GM19395 (cell line): ENCODE data around the gene DDAH2.

ENCODE experiments used
- ATAC-seq: cut with Tn5 transposase; IDR thresholded peaks from one replicate; pipeline ENCODE4 v1.9.1; 2021; ENCODE audit warnings: mild to moderate bottlenecking, moderate library complexity; ENCODE audit not compliant: unreplicated experiment

The DDAH2 gene

DNA sequence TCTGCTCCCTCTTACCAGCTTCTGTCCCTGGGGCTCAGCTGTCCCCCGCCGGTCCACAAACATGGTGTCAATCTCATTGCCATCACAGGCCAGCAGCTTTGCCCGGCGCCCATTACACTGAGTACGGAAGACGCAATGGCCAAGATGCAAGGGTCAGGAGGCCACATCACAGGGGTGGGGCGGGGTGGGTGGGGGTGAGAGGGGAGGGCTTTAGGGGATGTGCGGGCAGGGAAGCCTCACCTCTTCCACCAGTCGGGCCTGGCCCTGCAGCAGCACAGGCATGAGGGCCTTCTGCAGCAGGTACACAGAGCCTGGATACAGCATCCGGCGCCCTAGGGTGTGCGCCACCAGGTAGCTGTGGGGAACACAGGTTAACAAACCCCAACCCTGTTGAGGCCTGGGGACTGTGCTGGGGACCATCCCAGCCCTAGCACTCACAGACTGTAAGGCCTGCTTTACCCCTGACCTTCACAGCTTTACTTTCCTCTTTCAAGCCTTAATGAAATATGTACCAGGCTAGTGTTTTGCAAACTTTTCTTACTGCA is 37.5 kb downstream of the DDAH2 start:
- no peak for ATAC-seq

DNA sequence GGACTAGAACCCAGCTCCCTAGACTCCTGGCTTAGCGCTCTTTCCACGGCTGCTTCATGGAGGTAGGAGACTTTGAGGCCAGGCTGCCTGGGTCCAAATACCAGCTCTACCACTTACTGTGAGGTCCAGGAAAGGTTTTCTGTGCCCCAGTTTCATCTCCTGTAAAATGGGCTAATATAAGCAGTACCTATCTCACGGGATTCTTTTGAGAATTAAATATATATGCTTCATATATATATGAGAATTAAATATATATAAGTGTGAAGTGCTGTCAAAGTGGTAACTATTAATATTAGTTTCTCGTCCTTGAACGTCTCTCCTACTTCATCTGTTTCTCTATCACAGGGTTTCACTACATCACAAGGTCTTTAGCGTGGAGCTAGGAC is 38.0 kb downstream of the DDAH2 start:
- ATAC-seq, result no peak

DNA sequence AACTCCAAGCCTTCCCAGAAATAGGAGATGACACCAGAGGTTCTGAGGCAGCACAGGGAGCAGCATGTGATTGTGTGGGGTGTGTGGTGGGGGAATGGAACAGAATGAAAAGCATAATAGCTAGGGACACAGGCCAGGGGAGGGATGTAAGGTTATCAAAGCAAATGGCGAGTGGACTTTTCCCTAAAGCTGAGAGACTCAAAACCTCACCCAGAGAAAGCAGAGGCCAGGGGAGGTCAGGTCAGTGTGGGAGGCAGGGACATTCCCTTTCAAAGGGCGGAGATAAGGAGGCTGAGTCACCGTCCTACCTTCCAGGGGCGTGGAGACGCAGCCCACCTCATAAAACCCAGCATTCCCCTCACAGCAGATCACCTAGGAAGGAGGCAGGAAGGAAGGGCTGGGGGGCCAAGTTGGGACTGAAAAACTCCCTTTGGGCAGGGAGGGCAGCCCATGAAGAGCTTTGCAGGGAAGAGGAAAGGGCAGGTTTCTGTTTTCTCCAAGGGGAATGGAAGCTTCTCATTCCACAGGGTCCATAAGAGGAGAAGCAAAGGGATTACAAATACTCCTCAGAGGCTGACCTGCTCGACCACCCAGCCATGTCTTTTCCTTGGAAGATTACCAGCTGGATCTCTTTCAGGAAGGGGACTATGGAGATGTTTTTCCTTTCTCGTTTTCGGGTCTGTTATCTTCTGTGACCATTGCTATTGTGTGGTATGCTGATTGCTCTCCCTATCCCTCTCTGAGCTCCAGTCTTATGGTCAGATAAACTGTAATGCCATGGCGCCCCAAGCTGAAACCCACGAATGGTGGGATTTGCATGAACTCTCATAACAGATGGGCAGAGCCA is 38.6 kb downstream of the DDAH2 start:
- no peak for ATAC-seq

DNA sequence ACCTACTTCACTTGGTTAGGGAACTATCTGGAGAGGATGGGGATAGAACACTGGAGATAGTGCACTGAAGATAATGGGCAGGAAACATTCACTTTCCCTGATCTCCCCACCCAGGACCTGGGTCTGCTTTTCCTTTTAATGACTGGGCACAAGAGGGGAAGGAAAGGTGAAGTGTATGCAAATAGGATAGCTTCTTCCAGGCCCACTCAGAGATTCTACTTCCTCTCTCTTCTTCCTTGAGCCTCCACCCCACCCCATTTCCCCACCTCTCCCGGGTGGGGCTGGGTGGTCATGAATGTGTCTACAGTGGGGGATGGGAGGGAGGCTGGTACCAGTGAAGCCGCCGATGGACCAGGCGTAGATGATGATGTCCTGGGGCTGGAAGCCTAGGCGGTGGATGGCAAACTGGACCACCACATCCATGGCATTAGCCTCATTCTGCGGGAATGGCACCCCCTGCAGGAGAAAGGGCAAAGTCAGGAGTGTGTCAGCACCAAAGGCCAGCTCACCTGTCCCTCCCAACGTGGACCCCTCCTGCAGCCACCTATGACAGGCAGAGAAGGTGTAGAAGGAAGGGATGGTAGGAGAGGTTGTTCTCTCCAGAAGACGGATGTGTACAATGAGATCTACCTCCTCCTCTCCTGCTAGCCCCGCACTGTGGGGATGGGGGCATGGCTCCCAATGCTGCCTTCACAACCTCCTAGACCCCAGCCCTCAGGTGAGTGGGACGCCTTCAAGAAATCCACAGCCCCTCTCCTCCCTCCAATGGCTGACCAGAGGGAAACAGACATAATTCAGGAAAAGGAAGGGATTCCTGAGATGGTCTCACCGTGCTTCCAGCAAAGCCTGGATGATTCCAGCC is 39.6 kb downstream of the DDAH2 start:
- no peak for ATAC-seq

DNA sequence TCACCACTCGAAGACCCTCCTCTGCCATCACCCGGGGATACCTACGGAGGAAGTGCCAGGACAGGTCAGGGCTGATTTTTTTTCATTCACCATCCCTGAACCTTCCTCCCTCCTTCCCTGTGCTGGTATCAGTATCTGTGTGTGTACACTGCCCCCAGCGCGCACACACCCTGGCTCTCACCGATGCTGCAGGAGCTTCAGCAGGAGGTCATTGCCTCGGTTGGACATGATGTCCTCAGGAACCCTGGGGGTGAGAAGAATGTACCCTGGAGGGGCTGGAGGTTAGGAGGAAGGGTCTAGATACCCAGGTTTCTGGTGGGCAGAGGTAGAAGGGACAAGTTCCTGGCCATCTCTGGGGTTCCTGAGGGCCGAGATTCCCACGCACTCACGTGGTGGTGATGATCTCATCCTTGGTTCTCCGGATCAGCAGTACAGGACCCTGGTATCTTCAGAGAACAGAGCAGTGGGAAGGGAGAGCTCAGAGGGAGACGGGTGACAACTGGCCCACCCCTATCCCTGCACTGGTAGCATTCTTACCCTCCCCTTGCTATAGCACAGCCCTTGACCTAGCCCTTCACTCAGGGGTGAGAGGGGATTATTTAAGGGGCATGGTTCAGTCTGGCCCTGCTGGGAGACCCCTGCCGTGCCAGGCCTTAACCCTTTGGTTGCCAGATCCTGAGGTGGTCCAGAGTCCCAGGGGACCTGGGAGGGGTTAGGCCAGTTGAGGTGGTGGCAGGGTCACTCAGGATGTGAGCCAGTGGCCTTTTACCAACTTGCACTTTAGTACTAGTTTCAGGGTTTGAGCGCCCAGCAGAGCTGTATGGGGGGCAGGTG is 41.0 kb downstream of the DDAH2 start:
- no peak for ATAC-seq

DNA sequence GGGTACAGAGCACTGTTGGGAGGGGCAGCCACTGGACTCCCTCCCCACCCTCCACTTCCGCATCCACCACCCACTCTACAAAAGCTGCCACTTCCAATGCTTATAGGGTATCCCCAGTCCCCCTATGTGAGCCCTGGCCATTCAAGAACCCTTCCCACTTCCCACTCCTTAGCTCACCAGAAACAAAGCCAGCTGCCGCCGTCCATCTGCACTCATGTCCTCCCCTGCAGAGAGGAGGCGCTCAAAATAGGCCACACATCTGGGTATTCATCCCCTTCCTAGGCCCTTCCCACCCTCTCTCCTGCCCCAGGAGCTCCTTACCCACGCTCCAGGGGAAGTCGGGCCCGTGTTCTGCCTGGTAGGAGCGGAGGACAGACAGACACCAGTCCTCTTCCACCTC is 41.8 kb downstream of the DDAH2 start:
- no peak for ATAC-seq

DNA sequence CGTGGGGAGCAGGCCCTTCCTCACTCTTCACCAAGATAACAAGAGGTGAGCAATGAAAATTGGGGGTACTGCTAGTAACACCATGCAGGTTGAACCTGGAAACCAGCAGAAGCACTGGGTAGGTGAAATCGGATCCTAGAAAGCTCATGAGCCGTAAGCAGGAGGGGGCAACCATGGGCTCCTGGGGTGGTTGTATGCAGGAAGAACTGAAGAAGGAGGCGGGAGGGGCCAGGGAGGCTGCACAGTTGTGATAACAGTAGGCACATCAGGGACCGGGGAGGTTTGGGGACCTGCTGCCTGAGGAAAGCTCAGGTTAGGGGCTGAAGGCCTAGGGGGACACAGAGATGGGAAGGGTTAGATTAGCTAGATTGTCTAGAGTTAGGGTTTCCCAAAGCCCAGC is 42.6 kb downstream of the DDAH2 start:
- ATAC-seq, result no peak

DNA sequence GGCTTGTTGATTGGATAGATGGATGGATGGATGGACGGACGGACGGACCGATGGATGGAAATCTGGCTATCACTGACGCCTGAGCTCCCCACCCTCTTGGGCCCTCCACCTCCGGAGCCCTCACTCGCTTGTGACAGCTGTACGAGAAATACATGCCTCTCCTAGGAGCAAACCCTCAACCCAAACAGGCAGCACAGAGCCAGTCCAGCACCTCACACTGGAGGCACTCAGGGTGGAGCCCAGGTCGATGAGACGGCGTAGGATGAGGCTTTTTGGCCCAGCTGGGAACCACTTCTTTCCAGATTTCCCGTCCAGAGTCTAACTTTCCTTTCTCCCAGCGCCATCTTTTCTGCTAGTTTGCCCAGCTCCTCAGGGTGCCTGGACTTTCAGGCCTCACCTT is 45.5 kb downstream of the DDAH2 start:
- no peak for ATAC-seq

DNA sequence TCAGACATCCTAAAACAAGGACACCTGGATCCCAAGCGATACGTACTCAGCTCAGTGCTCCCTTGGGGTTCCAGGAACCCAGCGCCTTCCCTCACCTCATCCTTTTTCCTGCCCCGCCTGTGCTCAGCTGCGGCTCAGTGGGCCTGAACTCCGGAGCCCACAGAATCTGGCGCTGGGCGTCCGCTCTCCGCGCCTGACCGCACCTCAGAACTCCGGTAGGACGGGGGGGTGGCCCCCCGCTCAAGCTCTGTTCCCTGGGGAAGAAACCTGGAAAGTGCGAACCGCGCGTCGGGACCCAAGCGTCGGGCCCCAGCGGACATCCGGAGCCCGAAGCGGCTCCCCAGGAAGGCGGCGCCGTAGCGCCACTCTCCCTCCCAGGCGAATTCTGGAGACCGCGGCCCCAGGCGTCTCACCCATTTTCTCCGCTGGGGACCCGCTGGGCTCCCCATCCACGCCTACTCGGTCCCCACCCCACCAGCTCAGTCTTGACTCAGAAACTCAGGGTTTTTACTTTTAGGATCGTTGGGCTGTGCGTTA is 47.9 kb downstream of the DDAH2 start:
- ATAC-seq, result peak; percentile 27

DNA sequence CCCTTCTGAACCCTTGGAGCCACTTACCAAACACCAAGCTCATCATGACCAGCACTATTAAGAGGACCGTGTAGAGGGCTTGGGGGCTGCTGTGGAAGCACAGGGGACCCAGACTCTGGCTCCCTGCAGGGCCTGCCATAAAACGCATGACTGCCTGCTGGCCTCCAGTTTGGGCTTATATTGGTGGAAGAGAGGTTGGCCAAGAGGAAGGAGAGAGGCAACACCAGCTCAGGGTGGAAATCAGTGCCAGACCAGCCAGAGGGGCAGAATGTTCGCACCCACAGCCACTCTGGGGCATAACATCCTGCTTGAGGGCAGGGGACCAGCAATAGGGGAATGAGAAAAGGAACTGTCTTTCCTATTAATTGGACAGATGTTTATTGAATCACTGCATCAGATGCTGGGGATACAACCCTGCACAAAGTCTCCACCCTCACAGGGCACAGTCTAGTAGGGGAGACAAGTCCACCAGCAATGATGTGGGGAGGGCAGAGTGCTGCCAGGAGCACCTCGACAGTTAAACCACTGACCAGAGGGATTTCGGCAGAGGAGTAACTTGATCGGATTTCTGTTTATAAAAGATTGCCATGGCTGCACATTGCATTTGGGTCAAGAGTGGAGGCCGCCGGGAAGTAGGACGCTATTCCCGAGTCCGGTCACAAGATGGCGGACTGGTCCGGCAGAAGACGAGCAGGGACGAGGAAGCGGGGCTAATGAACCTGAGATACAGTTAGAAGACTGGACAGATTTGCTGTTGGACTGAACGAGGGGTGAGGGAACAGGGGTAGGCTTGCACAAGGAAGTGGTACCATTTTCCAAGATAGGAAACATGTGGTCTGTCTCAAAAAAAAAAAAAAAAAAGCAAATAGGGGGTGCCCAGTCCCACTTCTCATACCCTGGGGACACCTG is 48.6 kb downstream of the DDAH2 start, which contains the start of gene LY6G5C:
Gene LY6G5C (minus strand): TSS at position 842 of the 909 bp plus-strand sequence. CDS start 694 bp downstream, at position 148.
- peak; percentile 52 for ATAC-seq

DNA sequence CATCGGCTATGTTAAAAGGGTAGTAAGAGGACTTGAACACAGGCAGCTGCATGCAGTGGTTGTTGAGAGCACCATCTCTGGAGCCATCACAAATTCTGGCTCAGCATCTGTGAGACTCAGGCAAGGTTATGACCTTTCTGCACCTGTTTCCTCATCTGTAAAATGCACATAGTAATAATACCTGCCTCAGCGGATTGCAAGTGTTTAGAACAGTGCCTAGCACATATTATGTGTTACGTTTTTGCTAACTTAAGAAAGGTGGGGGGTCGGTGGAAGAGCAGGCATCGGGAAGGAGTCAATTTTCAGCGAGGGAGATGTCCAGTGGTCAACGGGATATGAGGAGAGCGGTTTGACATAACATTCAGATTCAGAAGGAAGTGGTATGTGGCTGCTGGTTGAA is 51.1 kb downstream of the DDAH2 start:
- ATAC-seq, result no peak
